ACC112 (cell line): ENCODE data around the gene CD40.

Source experiments
- H2AFZ ChIP-seq: fragments of 200-600 bp; sonication (generic); one replicate; pipeline ENCODE4 v1.6.0; 2017; ENCODE audit warnings: antibody characterized with exemption, low read length; ENCODE audit not compliant: unreplicated experiment
- H3K27ac ChIP-seq: fragments of 200-600 bp; sonication (generic); 2 replicates; pipeline ENCODE4 v1.5.1; 2014; ENCODE audit warnings: low read depth, mild to moderate bottlenecking, antibody characterized with exemption, low read length, moderate library complexity
- H3K27me3 ChIP-seq: fragments of 200-600 bp; sonication (generic); 2 replicates; pipeline ENCODE4 v1.6.1; 2014; ENCODE audit warnings: mild to moderate bottlenecking, antibody characterized with exemption, low read length, moderate library complexity, mixed read lengths; ENCODE audit not compliant: insufficient read depth
- H3K36me3 ChIP-seq: fragments of 200-600 bp; sonication (generic); 2 replicates; pipeline ENCODE4 v1.6.1; 2016; ENCODE audit warnings: mild to moderate bottlenecking, antibody characterized with exemption, low read length, moderate library complexity, mixed read lengths; ENCODE audit not compliant: insufficient read depth
- H3K4me1 ChIP-seq: fragments of 200-600 bp; sonication (generic); one replicate; pipeline ENCODE4 v1.6.1; 2016; ENCODE audit warnings: low read length, mixed read lengths; ENCODE audit not compliant: insufficient read depth, unreplicated experiment, control insufficient read depth
- H3K4me3 ChIP-seq: fragments of 200-600 bp; sonication (generic); 2 replicates; pipeline ENCODE4 v1.5.1; 2014; ENCODE audit warnings: mild to moderate bottlenecking, low read depth, low read length
- H3K79me2 ChIP-seq: fragments of 200-600 bp; sonication (generic); one replicate; pipeline ENCODE4 v1.6.0; 2016; ENCODE audit warnings: low read length; ENCODE audit not compliant: control insufficient read depth, unreplicated experiment, insufficient read depth

Gene CD40

GRCh38 chr20:46159101-46159897 lies 41.2 kb downstream of the CD40 start:
- peaks cover 86% of the 10 kb centered on the region for H3K27me3 ChIP-seq
- H3K36me3 ChIP-seq, result no peaks in the 10 kb centered on the region
- H3K4me3 ChIP-seq, result no peak overlapping the region
- no peak overlapping the region for H2AFZ ChIP-seq
- H3K4me1 ChIP-seq, result no peaks in the 10 kb centered on the region
- H3K79me2 ChIP-seq, result no peaks in the 10 kb centered on the region
- no peak overlapping the region for H3K27ac ChIP-seq

GRCh38 chr20:46160661-46161060 lies 42.5 kb downstream of the CD40 start:
- no peak overlapping the region for H2AFZ ChIP-seq
- H3K36me3 ChIP-seq, result no peaks in the 10 kb centered on the region
- peaks cover 85% of the 10 kb centered on the region for H3K27me3 ChIP-seq
- no peak overlapping the region for H3K27ac ChIP-seq
- H3K79me2 ChIP-seq, result no peaks in the 10 kb centered on the region
- H3K4me1 ChIP-seq, result no peaks in the 10 kb centered on the region
- no peak overlapping the region for H3K4me3 ChIP-seq

GRCh38 chr20:46161921-46162320 lies 43.8 kb downstream of the CD40 start:
- Histone ChIP-seq H3K27me3 (peaks cover 91% of the 10 kb centered on the region), H2AFZ (no peak overlapping the region), H3K4me3 (no peak overlapping the region), H3K79me2 (no peaks in the 10 kb centered on the region), H3K27ac (no peak overlapping the region), H3K4me1 (no peaks in the 10 kb centered on the region), H3K36me3 (no peaks in the 10 kb centered on the region)

GRCh38 chr20:46164254-46164653 lies 46.1 kb downstream of the CD40 start:
- Histone ChIP-seq H2AFZ (no peak overlapping the region), H3K79me2 (no peaks in the 10 kb centered on the region), H3K36me3 (no peaks in the 10 kb centered on the region), H3K4me3 (no peak overlapping the region), H3K4me1 (no peaks in the 10 kb centered on the region), H3K27me3 (peaks cover 91% of the 10 kb centered on the region), H3K27ac (no peak overlapping the region)

GRCh38 chr20:46167080-46167479 lies 49.0 kb downstream of the CD40 start:
- Histone ChIP-seq H3K4me1 (no peaks in the 10 kb centered on the region), H3K27me3 (peaks cover 90% of the 10 kb centered on the region), H2AFZ (no peak overlapping the region), H3K79me2 (no peaks in the 10 kb centered on the region), H3K4me3 (no peak overlapping the region), H3K27ac (no peak overlapping the region), H3K36me3 (no peaks in the 10 kb centered on the region)

- Histone ChIP-seq H3K27me3 (peaks cover 90% of the 10 kb centered on the region), H3K36me3 (no peaks in the 10 kb centered on the region), H3K4me1 (no peaks in the 10 kb centered on the region), H2AFZ (no peak overlapping the region), H3K27ac (no peak overlapping the region), H3K79me2 (no peaks in the 10 kb centered on the region), H3K4me3 (no peak overlapping the region)
Observed at GRCh38 chr20:46168438-46168837, 50.3 kb downstream of the CD40 start.

GRCh38 chr20:46169245-46170171 lies 51.4 kb downstream of the CD40 start:
- H2AFZ ChIP-seq, result no peak overlapping the region
- no peaks in the 10 kb centered on the region for H3K79me2 ChIP-seq
- H3K27ac ChIP-seq, result no peak overlapping the region
- no peak overlapping the region for H3K4me3 ChIP-seq
- no peaks in the 10 kb centered on the region for H3K36me3 ChIP-seq
- H3K4me1 ChIP-seq, result no peaks in the 10 kb centered on the region
- H3K27me3 ChIP-seq, result peaks cover 91% of the 10 kb centered on the region

GRCh38 chr20:46171476-46171875 lies 53.4 kb downstream of the CD40 start:
- H3K79me2 ChIP-seq, result no peaks in the 10 kb centered on the region
- no peak overlapping the region for H3K4me3 ChIP-seq
- no peak overlapping the region for H2AFZ ChIP-seq
- H3K27me3 ChIP-seq, result peaks cover 94% of the 10 kb centered on the region
- no peaks in the 10 kb centered on the region for H3K4me1 ChIP-seq
- H3K36me3 ChIP-seq, result no peaks in the 10 kb centered on the region
- no peak overlapping the region for H3K27ac ChIP-seq

- no peaks in the 10 kb centered on the region for H3K36me3 ChIP-seq
Observed at GRCh38 chr20:46171909-46172308, 53.8 kb downstream of the CD40 start.

GRCh38 chr20:46172455-46172854 lies 54.3 kb downstream of the CD40 start:
- H3K79me2 ChIP-seq, result no peaks in the 10 kb centered on the region
- H3K27ac ChIP-seq, result no peak overlapping the region
- H2AFZ ChIP-seq, result no peak overlapping the region
- H3K4me3 ChIP-seq, result no peak overlapping the region
- no peaks in the 10 kb centered on the region for H3K4me1 ChIP-seq
- no peaks in the 10 kb centered on the region for H3K36me3 ChIP-seq
- H3K27me3 ChIP-seq, result peaks cover 91% of the 10 kb centered on the region

More at GRCh38 chr20:46171909-46172308, 53.8 kb downstream of the CD40 start:
- H3K27me3 ChIP-seq, result peaks cover 94% of the 10 kb centered on the region
- no peak overlapping the region for H3K4me3 ChIP-seq
- H2AFZ ChIP-seq, result no peak overlapping the region
- no peak overlapping the region for H3K27ac ChIP-seq
- no peaks in the 10 kb centered on the region for H3K79me2 ChIP-seq
- no peaks in the 10 kb centered on the region for H3K4me1 ChIP-seq
